GM20000 (cell line): Measurements from ENCODE around the gene HDAC8.
A peak's percentile ranks its signal among the peaks of the same experiment; 100 is the strongest.

Experiments
- DNase-seq: peaks from one replicate; pipeline ENCODE4 v3.0.0; 2012; ENCODE audit warnings: low spot score
- CTCF ChIP-seq: IDR thresholded peaks from 2 replicates; pipeline ENCODE4 v1.5.1; 2012; ENCODE audit warnings: mild to moderate bottlenecking, control low read depth; ENCODE audit errors: extremely low read depth, missing control alignments

HDAC8 gene

DNA sequence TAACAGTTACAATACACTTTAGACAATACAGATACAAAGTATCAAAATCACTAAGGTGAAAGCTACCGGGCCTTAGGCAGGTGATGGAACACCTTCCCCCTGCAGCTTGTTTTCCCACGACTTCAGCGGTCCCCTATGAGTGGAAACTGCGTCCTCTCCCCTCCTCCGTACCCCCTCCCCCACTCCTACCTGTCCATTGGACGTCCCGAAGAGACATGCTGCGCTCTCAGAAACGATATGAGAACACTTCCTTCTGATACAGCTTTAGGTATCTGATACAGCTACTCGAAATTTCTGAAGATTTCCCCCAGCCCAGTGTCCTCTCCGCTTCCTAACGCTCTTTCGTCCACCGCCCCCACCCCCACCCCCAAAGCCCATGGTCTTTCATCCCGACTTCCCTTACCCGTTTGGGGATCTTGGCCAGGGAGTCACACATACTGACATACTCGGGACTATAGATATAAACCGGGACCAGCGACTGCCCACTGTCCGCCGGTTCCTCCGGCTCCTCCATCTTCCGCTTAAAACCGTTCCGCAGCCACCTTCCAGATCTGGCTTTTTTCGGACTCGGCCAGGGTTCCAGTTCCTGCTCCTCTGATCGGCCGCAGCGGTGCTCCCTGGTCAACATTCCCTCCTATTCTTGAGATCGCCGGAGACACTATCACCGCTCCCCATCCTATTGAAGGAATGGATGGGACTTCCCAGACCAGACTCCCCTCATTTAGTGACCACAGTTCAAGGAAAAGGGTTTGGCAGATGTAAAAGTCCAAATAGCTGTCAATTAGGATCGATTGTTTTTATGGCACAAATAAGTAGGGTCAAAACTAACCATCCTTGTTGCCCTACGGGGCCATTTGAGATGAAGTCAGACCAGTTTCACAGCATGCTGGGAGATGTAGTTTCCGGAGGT, at the start of gene HDAC8:
Gene HDAC8, minus strand, starts transcription at position 596 of the 910 bp plus-strand sequence. Its CDS starts 82 bp downstream, at position 514.
- DNase-seq: peak; percentile 66
- no peak for TF ChIP-seq CTCF

DNA sequence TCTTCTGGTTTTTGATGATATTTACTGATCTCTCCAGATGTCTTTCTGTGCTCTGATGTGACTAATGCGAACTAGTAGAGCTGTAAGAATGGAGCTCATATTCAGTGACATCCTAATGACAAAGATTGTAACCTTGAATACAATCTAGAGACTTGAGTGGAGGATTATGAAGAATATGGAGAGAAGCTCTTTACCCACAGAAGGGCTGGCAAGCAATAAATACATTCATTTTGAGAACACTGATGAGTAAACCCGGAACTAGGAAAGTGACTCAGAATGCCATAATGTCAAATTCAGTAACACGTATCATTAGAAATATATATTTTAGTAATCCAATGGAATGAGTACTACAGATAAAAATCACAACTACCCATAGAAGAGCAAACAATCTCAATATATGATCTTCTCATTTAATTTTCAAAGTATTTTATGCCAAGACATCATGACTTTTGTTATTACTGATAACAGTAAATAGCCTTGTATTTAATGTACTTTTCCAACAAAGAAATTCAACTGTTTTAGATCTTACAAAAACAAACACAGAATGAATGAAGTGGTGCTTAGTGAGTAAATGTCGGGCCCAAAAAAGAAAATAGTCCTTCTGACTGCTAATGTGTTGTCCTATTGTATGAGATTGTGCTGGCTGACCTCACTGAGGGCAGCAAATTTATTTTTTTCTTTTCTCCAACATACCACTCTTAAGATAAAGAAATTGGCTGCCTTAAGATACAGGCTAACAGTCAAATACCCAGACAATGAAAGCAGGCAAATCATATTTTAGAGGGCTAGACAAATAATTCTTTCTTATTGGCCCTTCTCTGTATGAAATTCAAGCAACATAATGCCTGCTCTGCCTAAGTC, 49.2 kb upstream of the HDAC8 start:
- TF ChIP-seq CTCF: no peak
- peak; percentile 1 for DNase-seq

DNA sequence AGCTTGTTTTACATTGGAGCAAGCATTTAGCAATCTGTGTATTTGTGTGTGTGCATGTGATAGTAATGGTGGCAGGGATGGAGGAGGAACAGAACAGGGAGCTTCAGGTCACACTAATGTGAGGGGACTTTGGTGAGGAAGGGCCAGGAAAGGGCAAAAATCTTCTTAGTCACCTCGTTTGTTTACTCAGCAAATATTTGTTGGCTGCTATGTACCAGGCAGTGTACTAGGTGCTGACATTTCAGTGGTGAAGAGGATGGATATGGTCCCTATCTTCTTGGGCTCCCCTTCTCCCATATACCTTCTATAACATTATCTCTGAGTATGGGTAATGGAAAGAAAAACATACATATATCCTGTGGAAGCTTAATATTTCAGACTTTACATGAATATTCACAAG, 48.5 kb upstream of the HDAC8 start:
- no peak for DNase-seq
- no peak for TF ChIP-seq CTCF

GRCh38 chrX:72620550-72621145, 48.0 kb upstream of the HDAC8 start:
- DNase-seq: no peak

DNA sequence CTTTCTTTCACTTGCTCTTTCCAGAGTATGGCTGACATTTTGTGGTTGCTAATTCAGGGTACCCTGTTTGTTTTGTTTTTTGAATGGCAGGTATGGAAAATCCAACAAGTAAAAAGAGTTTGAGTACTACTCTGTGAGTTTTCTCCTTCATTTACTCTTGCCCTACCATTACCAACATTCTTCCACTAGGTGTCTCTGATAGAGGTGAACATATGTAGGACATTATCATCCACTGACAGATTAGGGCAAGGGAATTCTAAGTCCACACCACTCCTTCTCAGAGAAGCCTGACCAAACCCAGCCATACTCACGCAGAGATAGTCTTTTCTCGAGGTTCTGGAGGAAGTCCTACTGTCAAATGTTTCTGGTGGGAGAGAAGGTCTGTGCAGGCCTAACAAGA, 36.7 kb upstream of the HDAC8 start:
- TF ChIP-seq CTCF: no peak
- peak; percentile 1 for DNase-seq

More at GRCh38 chrX:72620550-72621145, 48.0 kb upstream of the HDAC8 start:
- no peak for TF ChIP-seq CTCF

DNA sequence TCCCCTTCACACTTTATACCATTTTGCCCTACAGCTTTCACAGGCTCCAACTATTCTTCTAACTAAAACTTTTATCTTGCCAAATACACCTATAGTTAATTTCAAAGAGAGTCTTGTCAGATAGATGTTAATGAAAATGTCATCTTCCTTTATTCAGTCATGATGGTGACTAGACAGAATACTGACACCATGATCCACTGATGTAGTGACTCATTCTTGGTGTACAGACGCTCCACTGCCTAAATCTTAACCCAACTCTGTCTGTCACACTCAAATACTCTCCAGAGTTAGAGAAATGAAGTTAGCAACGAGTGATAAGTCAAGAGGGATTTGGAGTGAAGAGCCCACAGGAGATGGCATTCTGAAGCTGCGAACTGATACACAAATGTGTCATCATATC, 32.1 kb upstream of the HDAC8 start:
- TF ChIP-seq CTCF: no peak
- no peak for DNase-seq
